GM06990 (cell line): ENCODE data around the gene PTPRU.

Experiments used
- DNase-seq: peaks from one replicate; pipeline ENCODE4 v3.0.0-alpha.2; 2011; ENCODE audit not compliant: insufficient read length; ENCODE audit errors: extremely low read depth
- H3K27me3 ChIP-seq: replicated peaks from 2 replicates; pipeline ENCODE4 v1.6.0; 2011; ENCODE audit warnings: low read length; ENCODE audit not compliant: control insufficient read depth, insufficient read depth
- H3K36me3 ChIP-seq: 2 replicates; pipeline ENCODE4 v1.5.1; 2011; ENCODE audit warnings: low read length; ENCODE audit not compliant: control insufficient read depth, insufficient read depth
- H3K4me3 ChIP-seq: replicated peaks from 2 replicates; pipeline ENCODE4 v1.5.1; 2011; ENCODE audit warnings: low read depth, mild to moderate bottlenecking, control low read depth, low read length
- CTCF ChIP-seq: IDR thresholded peaks from 2 replicates; pipeline ENCODE4 v1.5.1; 2011; ENCODE audit warnings: low read length, control low read depth, mild to moderate bottlenecking, inconsistent platforms; ENCODE audit not compliant: insufficient read depth, poor library complexity, severe bottlenecking

Gene PTPRU

GRCh38 chr1:29323636-29324035 is 87.3 kb downstream of the PTPRU start:
- Histone ChIP-seq H3K4me3 (no peak overlapping the region), H3K27me3 (no peaks in the 10 kb centered on the region), H3K36me3 (no peaks in the 10 kb centered on the region)
- DNase-seq = no peak
- no peak for TF ChIP-seq CTCF

GRCh38 chr1:29324202-29324601 is 87.9 kb downstream of the PTPRU start:
- DNase-seq = no peak
- TF ChIP-seq CTCF = no peak
- Histone ChIP-seq H3K4me3 (no peak overlapping the region), H3K27me3 (no peaks in the 10 kb centered on the region), H3K36me3 (no peaks in the 10 kb centered on the region)

GRCh38 chr1:29324771-29325351 is 88.5 kb downstream of the PTPRU start:
- no peak for TF ChIP-seq CTCF
- Histone ChIP-seq H3K36me3 (no peaks in the 10 kb centered on the region), H3K4me3 (no peak overlapping the region), H3K27me3 (no peaks in the 10 kb centered on the region; the same call in 1 of the 2 replicates)
- DNase-seq = no peak

- Histone ChIP-seq H3K27me3 (no peaks in the 10 kb centered on the region; the same call in 1 of the 2 replicates), H3K4me3 (no peak overlapping the region), H3K36me3 (no peaks in the 10 kb centered on the region)
- no peak for TF ChIP-seq CTCF
- DNase-seq = no peak
Observed at GRCh38 chr1:29325675-29326074, 89.4 kb downstream of the PTPRU start.

GRCh38 chr1:29326123-29326522 is 89.8 kb downstream of the PTPRU start:
- TF ChIP-seq CTCF = no peak
- Histone ChIP-seq H3K4me3 (no peak overlapping the region), H3K27me3 (peaks cover 2% of the 10 kb centered on the region; the same call in 1 of the 2 replicates), H3K36me3 (no peaks in the 10 kb centered on the region)
- DNase-seq = no peak
